Liver (tissue), 9 donors: ENCODE measurements around the gene CCBE1. TPM values are rescaled to one million over a fixed set of nuclear protein-coding genes. Genes with fewer than 3 reads are reported as not detected.

ENCODE experiments used
- DNase-seq: peaks from one replicate; pipeline ENCODE4 v3.0.0-alpha.2; 2017; ENCODE audit warnings: low spot score
- H3K27ac ChIP-seq, 2 donors: one replicate each; pipeline ENCODE4 v1.7.0; 2013; ENCODE audit warnings: inconsistent platforms in 2 of 2, low read length in 2 of 2, control low read depth in 1 of 2, low read depth in 1 of 2, mild to moderate bottlenecking in 1 of 2
- H3K27me3 ChIP-seq, 4 donors: one replicate each; pipeline versions ENCODE4 v1.6.1 to v1.7.0; 2013; ENCODE audit warnings: low read length in 3 of 4, inconsistent platforms in 1 of 4, mild to moderate bottlenecking in 1 of 4, moderate library complexity in 1 of 4; ENCODE audit not compliant: control insufficient read depth in 4 of 4, insufficient read depth in 4 of 4
- H3K36me3 ChIP-seq, 4 donors: one replicate each; pipeline versions ENCODE4 v1.6.1 to v1.7.0; 2013; ENCODE audit warnings: low read length in 3 of 4, mild to moderate bottlenecking in 3 of 4, low read depth in 1 of 4, moderate library complexity in 1 of 4; ENCODE audit not compliant: control insufficient read depth in 4 of 4, insufficient read depth in 3 of 4
- H3K4me1 ChIP-seq, 4 donors: one replicate each; pipeline versions ENCODE4 v1.6.1 to v1.7.0; 2013; ENCODE audit warnings: low read length in 3 of 4, mild to moderate bottlenecking in 3 of 4, moderate library complexity in 1 of 4; ENCODE audit not compliant: control insufficient read depth in 4 of 4, insufficient read depth in 4 of 4
- H3K4me3 ChIP-seq, 3 donors: one replicate each; pipeline versions ENCODE4 v1.6.1 to v1.7.0; 2013; ENCODE audit warnings: low read length in 3 of 3, control low read depth in 1 of 3, low read depth in 1 of 3, mild to moderate bottlenecking in 1 of 3
- H3K9ac ChIP-seq, 2 donors: one replicate each; pipeline ENCODE4 v1.7.0; 2013; ENCODE audit warnings: low read length in 2 of 2, mild to moderate bottlenecking in 2 of 2, moderate library complexity in 2 of 2, control low read depth in 1 of 2, low read depth in 1 of 2
- H3K9me3 ChIP-seq, 4 donors: one replicate each; pipeline versions ENCODE4 v1.6.1 to v1.7.0; 2013; ENCODE audit warnings: low read length in 3 of 4; ENCODE audit not compliant: control insufficient read depth in 4 of 4
- ATF3 ChIP-seq: IDR thresholded peaks from 2 replicates; pipeline ENCODE4 v1.6.1; 2016; ENCODE audit warnings: antibody characterized with exemption
- CTCF ChIP-seq: fragments of 150-350 bp; IDR thresholded peaks from 2 replicates; pipeline ENCODE4 v1.5.1; 2017; ENCODE audit warnings: improper control_type of control experiment, low read depth, low read length; ENCODE audit not compliant: missing input control
- EGR1 ChIP-seq, 2 donors: IDR thresholded peaks; 2 replicates each; pipeline ENCODE4 v1.6.1; 2016 to 2018; ENCODE audit warnings: antibody characterized with exemption in 2 of 2, low read depth in 2 of 2
- FOXA1 ChIP-seq: IDR thresholded peaks from 2 replicates; pipeline ENCODE4 v1.6.1; 2016; ENCODE audit warnings: antibody characterized with exemption
- HNF4A ChIP-seq, 2 donors: conservative IDR thresholded peaks; 2 replicates each; pipeline ENCODE4 v1.6.1; 2016; ENCODE audit warnings: antibody characterized with exemption in 2 of 2, mild to moderate bottlenecking in 2 of 2
- HNF4G ChIP-seq: IDR thresholded peaks from 2 replicates; pipeline ENCODE4 v1.6.1; 2016; ENCODE audit warnings: antibody characterized with exemption
- MAX ChIP-seq: IDR thresholded peaks from 2 replicates; pipeline ENCODE4 v1.6.1; 2016; ENCODE audit warnings: antibody characterized with exemption
- NR2F2 ChIP-seq: IDR thresholded peaks from 2 replicates; pipeline ENCODE4 v1.6.1; 2016; ENCODE audit warnings: antibody characterized with exemption
- RAD21 ChIP-seq, 2 donors: IDR thresholded peaks; 2 replicates each; pipeline ENCODE4 v1.6.1; 2016; ENCODE audit warnings: antibody characterized with exemption in 2 of 2, mild to moderate bottlenecking in 2 of 2
- REST ChIP-seq: IDR thresholded peaks from 2 replicates; pipeline ENCODE4 v1.6.1; 2016; ENCODE audit warnings: antibody characterized with exemption, mild to moderate bottlenecking
- RXRA ChIP-seq, 2 donors: IDR thresholded peaks; 2 replicates each; pipeline ENCODE4 v1.6.1; 2017 to 2018; ENCODE audit warnings: antibody characterized with exemption in 2 of 2, mild to moderate bottlenecking in 1 of 2
- YY1 ChIP-seq: IDR thresholded peaks from 2 replicates; pipeline ENCODE4 v1.6.1; 2016; ENCODE audit warnings: antibody characterized with exemption, mild to moderate bottlenecking
- ZBTB33 ChIP-seq: IDR thresholded peaks from 2 replicates; pipeline ENCODE4 v1.6.1; 2016; ENCODE audit warnings: antibody characterized with exemption
- WGBS: extraction: QIAGEN DNeasy Blood & Tissue Kit; methylation state at CpG from one replicate; pipeline ENCODE4 v1.1.7; 2013; 5-methylcytosine and 5-hydroxymethylcytosine counted together
- polyA plus RNA-seq, 2 donors: library from polyadenylated mRNA; stranded (reverse) in 1 of 2; unstranded in 1 of 2; fragments of 200-250 nt in 1 of 2; fragments of >200 nt in 1 of 2; fragmentation: Nextera tagmentation in 1 of 2; extraction: Ambion mirVana in 1 of 2; gene quantifications; one replicate each; pipeline versions ENCODE4 v1.2.1 to v1.2.3, GENCODE V29; 2013 to 2015
- total RNA-seq, 2 donors: library from RNA; depleted of rRNA; stranded (reverse); fragments of >200 nt; gene quantifications; one replicate each; pipeline ENCODE4 v1.2.3, GENCODE V29; 2014
- donor health status: healthy.
- donor health status: healthy.
- donor health status: healthy.
- donor health status: healthy.
- donor health status: healthy.

The CCBE1 gene
- total and polyA plus RNA-seq, 4 donors, result 1.8 to 2.6 (median 2.2) TPM

GRCh38 chr18:59468821-59469220, 228.4 kb downstream of the CCBE1 start:
- TF ChIP-seq YY1 (no peak), NR2F2 (no peak), RAD21 (IDR thresholded peaks at IDR 0.05) (no peak), FOXA1 (no peak), HNF4A (conservative IDR thresholded peaks at IDR 0.05) (no peak), HNF4G (no peak), EGR1 (IDR thresholded peaks at IDR 0.05; ENCODE audit: low read depth in 2 of 2) (no peak), MAX (no peak), RXRA (IDR thresholded peaks at IDR 0.05) (no peak), ZBTB33 (no peak), ATF3 (no peak), CTCF (no peak)
- Histone ChIP-seq H3K27ac (no peak overlapping the region), H3K4me1 (no peaks in the 10 kb centered on the region), H3K27me3 (peaks cover 0 to 2% (median 0%) of the 10 kb centered on the region in 4 donors), H3K4me3 (no peak overlapping the region), H3K9ac (no peak overlapping the region), H3K9me3 (no peaks in the 10 kb centered on the region), H3K36me3 (no peaks in the 10 kb centered on the region)
- no peak for DNase-seq
- WGBS, result 63% methylated on average over 4 of the region's 4 CpGs

- Histone ChIP-seq H3K27ac (no peak overlapping the region), H3K4me3 (no peak overlapping the region), H3K9ac (no peak overlapping the region), H3K9me3 (no peaks in the 10 kb centered on the region), H3K36me3 (no peaks in the 10 kb centered on the region), H3K27me3 (peaks cover 0 to 2% (median 0%) of the 10 kb centered on the region in 4 donors), H3K4me1 (no peaks in the 10 kb centered on the region)
- no peak for DNase-seq
- TF ChIP-seq EGR1 (IDR thresholded peaks at IDR 0.05; ENCODE audit: low read depth in 2 of 2), result no peak
- no peak for TF ChIP-seq RAD21 (IDR thresholded peaks at IDR 0.05)
- TF ChIP-seq REST, result no peak
- 80% methylated on average over 8 of the region's 8 CpGs for WGBS
These were observed 229.7 kb downstream of the CCBE1 start for GRCh38 chr18:59467497-59467896.
